Measurements from ENCODE around the gene UBN1.
"Not testable (repeated sequence)": the region's sequence is repeated elsewhere in the genome, so short reads cannot be mapped to it uniquely, and the experiment has no call there.

UBN1 gene

DNA sequence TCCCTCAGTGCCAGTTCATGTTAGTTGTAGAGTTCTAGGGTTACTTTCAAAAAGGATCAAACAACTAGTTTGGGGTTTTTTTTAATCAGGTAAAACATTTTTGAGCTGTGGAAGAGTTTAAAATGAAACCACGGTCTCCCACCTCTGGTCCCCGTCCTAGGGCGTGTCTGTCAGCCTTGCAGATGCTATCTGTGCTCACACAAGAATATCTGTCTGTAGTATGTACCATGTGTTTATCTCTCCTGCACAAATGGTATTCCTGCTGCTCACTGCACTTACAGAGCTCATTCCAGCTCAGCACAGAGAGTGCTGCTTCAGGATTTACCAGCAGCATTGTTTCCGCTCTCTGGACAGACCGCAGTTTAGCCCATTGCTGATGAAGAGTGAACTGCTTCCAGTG lies 38.9 kb downstream of the UBN1 start:
- DNase-seq, result no peak

DNA sequence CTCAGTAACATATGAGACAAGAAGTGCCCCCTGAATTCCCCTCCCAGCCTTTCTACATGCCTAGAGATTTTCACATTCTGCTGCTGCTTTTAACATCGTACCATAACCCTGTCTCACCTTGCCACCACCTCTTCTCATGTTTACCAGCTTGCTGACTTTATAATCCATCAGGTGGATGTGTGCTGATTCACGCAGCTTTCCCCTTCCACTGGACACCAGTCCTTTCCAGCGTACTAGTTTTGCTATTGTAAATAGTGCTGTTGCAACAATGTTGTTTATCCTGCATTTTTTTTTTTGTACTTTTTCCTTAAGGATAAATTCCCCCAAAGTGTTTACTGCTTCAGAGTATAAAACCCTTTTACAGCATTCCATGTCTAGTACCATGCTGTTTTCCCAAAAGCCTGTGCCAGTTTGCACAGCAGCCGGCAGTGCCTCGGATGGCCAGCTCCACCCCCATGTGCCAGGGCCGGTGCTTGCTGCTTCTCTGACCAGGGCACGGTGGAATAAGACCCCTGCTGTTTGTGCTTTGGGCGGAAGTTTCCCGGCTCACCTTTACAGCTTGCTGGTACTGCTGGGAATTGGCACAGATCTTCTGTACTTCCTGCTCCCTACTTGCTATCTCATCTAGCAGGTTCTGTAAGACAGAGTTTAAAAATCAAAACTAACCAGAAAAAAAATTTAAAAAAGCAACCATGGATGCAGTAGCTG lies 41.3 kb downstream of the UBN1 start:
- no peak for DNase-seq

DNA sequence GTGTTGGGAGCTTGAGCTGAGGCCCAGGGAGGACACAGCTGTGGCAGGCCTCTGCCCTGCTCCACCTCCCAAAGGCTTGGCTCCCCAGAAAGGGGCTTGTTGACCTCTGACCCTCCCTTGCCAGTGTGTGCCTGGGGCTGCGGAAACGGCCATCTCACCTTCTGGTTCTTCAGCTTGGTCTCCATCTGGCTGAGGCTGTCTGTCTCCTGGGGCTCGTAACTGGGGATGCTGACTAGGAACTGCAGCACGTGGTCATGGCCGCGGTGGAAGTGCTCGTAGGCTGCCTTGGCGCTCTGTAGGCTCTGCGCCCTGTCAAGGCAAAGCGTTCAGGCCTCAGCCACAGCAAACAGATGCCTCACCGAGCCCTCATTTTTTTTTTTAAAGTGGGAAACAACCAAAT lies 42.7 kb downstream of the UBN1 start:
- DNase-seq, result no peak

DNA sequence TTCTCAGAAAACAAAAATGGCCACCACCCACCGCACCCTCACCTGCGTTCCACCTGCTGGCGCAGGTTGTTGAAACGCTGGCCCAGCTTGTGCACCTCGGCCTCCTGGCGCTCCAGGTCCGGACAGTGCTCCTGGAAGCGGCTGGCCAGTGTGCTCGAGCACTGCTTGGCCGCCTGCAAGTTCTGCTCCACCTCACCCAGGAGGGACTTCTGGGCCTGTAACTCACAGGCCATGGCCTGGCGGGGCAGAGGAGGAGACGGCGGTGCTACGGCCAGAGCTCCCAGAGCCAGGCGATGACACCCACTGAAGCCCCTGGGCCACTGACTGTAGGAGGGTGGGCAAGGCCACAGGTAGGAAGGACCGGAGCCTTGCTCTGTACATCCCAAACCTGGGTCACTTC lies 43.4 kb downstream of the UBN1 start:
- no peak for DNase-seq

DNA sequence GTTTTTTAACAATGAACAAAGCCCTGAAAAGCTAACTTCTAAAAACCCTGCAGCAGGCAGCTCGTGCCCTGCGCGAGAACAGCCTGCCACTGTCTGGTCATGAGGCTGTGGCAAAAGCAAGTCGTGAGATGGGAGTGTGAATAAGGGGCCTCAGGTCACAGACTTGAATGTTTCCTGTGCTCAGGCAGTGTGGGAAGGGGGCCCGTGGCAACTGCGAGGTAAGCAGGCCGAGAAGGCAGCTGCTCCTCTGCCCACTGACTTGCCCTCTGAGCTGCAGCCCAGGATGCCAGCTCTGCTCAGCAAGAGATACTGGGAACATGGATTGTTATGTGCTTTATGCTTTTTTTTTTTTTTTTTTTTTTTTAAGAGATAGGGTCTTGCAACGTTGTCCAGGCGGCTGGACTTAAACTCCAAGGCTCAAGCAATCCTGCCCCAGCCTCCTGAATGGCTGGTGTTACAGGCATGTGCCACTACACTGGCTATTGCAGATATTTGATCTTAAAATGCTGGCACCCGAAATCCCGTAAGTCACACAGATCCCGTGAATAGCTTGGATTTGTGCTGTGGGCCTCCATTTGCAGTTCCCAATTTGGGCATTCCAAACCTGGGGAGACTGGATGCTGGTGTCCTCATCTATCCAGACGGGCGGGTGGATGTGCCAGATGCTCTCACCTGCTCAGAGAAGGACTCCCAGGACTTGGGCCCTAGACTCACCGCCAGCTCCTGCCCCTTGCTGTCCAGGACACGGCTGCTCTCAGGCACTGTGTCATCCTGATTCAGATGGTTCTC lies 44.0 kb downstream of the UBN1 start:
- DNase-seq, result no peak

DNA sequence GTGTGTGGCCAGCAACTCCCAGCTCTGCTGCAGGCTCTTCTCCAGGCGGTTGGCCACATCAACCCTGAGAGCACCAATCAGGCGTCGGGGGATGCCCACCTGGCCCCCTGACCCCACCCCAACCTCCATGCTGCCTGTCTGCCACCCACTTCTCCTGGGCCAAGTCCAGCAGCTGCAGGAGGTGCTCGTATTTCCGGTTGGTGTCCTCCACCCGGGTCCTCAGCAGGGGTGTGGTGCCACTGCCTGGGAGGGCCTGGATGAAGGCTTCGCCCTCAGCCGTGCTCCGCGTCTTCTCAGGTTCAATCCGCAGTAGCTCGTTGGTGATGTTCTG lies 44.6 kb downstream of the UBN1 start:
- DNase-seq, result no peak

DNA sequence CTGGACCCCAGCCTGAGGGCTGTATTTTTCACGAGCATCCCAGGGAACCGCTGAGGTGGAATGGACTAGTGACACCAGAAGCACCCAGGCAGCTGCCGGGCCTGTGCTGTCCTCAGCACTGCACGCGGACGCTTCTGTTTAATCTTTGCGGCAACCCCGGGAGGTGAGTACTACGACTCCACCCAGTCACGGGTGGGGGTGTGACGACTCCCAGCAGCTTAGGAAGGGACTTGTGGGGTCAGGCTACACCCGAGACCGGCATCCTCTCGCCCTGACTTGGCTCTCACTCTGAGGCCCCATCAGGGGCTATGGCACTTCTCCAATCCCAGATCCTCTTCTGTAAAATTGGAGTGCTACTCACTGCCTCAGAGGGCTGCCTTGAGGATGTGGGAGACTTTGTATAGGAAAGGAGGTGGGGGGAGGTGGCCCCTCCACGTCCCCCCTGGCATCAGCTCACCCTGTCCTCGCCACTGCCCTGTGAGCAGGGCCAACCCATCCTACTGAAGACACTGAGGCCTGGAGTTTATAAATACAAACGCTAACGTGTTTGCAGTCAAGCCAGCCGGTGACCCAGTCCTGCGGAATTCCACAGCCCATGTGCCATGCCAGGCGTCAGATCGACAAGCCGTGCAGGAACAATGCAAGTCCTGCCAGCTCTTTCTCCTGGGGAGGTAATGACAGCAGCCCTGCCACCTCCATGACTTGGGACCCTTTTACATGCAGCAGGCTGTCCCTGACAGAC lies 45.3 kb downstream of the UBN1 start:
- no peak for DNase-seq

DNA sequence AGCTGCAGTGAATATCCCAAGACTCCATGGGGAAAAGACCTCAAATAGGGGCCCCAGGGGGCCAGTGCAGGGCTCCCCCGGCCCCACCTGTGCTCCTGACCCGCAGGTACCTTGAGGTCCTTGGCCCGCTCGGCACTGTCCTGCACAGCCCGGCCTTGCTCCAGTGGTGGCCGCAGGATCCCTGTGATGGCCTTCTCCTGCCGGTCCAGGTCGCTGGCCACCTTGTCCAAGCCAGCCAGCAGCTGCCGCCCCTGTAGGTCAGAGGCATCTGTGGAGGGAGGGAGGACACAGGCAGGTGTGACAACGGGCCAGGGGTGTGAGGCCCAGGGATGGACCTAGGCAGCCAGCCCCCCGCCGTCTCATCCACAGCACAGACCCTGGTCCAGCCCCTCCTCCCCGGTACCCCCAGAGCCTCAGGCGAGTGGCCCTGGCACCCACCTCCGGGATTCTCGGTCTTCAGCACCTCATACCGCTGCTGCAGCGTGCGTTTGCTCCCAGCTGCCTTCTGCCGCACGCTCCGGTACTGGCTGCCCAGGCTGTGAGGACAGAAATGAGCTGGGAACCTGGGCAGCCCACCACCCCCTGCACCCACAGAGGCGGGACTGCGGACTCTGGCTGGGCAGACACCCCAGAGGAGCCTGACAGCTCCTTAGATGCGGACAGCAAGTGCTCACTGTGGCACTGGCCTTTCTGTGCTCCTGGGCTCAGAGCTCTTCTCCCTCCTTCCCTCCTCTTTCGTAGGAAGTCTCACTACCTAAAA lies 46.0 kb downstream of the UBN1 start:
- no peak for DNase-seq

DNA sequence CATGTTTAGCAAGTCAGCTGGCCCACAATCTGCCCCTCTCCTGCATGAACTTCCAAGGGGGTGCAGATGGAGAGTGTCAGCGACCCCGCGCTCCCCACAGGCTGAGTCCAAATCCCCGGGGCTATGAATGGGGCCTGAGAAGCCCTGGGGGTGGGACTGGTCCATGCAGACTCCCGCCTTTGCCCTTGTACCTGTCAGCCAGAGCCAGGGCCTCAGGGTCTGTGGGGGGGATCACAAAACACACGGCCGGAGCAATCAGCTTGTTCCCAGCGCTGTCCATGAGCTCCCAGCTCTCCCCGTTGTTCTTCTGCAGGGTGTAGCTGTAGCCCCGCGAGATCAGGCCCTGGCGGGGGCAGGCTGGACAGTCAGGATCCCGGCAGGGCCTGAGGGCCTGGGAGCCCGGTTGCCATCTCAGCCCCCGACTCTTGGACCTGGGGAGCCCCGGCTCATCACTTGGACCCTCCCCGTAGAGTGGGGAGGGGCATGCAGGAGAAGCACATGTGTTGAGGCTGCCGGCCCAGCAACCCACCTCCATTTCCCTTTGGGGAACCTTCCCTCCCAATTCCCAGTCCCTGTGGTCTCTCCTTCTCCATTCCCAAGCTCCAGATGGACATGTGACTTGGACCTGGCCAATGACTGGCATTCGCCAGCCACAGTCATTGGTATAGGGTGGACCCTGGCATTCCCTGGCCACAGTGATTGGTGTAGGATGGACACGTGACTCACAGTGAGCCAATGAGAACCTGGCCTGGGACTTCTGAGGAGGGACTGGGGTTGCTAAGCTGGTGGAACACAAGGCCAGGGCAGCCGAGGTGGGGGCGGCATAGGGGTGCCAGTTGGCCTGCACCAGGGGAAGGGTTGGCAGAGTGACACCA lies 47.2 kb downstream of the UBN1 start:
- no peak for DNase-seq

DNA sequence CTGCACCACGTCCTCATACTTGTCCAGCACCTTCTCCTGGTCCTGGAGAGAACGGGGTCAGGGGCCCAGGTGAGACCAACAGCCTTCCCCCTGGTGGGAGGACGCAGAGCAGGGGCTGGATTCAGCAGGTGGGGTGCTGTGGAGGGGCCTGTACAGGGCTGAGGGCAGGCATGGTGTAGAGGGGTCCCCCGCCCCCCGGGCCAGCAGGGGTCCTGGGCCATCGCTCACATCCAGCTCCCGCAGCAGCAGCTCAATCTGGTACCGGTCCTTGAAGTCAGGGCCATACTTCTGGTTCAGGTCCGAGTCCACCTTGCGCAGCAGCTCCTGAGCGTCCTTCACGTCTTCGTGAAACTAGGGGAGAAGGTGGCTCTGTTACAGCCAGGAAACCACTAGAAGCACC lies 48.1 kb downstream of the UBN1 start:
- no peak for DNase-seq

DNA sequence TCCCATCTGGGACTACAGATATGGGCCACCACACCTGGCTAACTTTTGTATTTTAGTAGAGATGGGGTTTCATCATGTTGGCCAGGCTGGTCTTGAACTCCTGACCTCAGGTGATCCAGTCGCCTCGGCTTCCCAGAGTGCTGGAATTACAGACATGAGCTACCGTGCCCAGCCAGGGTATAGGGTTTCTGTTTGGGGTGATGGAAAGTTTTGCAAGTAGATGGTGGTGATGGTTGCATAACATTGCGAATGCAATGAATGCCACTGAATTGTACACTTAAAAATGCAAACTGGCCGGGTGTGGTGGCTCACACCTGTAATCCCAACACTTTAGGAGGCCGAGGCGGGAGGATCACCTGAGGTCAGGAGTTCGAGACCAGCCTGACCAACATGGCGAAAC lies 49.5 kb downstream of the UBN1 start:
- DNase-seq, result not testable (repeated sequence)

DNA sequence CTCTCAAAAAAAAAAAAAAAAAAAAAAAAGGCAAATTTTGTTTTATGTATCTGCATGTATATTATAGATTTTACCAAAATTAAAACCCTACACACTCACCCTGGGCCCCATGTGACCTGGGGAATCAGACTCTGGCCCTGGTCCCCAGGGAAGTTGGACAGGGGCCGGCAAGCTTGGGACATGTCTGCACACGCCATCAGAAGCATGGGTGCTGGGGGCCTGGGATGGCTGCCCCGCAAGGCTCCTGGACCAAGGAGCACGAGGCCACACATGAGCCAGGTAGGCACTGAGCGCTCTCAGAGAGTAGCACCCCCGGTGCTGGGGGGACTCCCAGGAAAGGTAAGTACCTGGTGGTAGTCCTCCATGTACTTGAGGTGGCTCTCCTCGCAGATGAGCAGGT lies 50.0 kb downstream of the UBN1 start:
- no peak for DNase-seq

DNA sequence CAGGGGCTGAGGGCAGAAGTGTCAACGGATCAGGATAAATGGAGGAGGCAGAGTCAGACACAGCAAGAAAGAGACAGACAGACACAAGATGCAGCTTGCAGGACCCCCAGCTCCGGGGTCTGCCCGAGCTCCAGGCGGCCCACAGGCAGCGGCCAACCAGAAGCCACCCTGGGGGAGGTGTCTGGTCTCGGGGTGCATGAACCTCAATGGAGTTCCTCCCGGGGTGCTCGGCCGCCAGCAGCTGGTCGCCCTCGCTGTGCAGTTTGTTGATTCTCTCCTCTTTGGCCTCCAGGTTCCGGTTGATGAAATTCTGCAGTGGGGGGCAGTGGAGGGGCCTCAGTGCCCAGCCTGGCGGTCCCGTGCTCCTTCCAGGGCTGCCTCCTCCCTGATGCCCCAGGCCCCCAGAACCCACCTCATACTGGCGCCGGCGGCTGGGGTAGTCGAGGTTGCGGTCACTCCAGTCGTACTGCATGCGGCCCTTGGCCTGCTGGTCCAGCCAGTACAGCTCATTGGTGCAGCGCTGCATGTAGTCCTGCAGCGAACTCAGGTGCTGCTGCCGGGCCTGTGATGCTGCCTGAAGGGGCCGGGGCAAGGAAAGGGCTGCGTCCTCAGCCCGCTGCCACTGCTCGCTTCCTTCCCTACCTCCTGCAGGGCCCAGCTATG lies 51.7 kb downstream of the UBN1 start:
- DNase-seq, result no peak

DNA sequence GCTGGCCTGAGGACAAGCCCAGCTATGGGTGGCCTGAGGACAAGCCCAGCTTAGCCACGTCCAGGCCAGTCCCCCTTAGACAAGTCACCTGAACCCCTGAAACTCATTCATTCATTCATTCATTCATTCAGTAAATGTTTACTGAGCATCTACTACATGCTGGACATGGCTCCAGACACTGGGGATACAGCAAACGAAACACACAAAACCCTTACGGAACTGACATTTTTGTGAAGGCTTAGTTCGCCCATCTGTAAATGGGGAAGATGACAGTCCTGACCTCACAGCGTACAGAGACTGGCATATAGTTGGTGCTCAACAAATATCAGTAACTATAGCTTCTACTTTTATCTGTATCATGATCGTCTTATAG lies 52.2 kb downstream of the UBN1 start:
- no peak for DNase-seq

DNA sequence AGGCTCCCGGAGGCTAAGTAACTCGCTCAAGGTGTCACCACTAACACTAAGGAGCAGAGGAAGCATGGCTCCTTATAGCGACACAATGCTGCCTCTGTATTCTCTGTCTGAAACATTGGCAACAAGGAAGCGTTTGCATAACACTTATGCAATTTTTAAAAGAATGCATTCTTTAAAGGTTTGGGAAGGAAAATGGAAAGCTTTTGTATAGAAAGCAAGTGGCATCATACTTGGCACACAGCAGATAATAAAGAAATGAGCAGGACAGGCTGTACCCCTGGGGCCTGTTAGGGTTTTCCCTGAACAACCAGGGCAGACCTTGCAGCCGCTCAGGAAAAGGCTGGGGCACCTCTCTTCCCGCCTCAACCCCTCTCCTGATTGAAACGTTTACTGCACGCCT lies 52.8 kb downstream of the UBN1 start:
- no peak for DNase-seq

DNA sequence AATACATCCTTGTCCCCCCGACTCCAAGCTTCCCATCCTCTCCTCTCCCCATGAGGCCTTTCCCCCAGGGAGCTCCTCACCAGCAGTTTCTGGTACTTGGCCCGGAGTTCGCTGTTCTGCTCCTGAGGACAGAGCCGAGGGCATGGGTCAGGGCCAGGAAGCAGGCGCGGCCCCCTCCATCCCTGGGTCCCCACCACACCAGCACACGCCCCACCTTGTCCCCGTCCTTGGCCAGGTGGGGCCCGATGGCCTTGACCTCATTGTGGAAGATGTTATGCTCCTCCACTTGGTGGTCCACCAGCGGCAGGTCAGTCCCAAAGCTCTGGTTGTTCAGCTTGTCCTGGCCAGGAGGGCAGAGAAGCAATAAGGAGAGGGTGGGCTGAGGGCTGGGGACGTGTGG lies 53.5 kb downstream of the UBN1 start:
- no peak for DNase-seq

DNA sequence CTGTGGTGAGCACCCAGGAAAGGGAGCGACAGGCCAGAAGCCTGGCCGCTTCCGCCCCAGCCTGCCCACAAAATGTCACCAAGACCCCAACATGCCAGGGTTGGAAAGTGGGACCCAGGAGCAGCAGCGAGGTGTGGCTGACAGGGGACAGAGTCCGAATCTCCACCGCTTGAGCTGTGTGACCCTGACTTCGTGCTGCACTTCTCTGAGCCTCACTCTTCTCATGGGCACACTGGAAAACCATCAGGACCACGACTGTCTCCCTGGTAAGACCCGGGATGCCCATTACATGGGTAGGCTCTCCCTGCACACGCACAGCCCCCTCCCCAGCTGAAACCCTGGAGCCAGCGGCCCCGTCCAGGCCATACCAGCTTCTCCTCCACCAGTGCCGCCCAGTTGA lies 54.8 kb downstream of the UBN1 start:
- DNase-seq, result no peak

DNA sequence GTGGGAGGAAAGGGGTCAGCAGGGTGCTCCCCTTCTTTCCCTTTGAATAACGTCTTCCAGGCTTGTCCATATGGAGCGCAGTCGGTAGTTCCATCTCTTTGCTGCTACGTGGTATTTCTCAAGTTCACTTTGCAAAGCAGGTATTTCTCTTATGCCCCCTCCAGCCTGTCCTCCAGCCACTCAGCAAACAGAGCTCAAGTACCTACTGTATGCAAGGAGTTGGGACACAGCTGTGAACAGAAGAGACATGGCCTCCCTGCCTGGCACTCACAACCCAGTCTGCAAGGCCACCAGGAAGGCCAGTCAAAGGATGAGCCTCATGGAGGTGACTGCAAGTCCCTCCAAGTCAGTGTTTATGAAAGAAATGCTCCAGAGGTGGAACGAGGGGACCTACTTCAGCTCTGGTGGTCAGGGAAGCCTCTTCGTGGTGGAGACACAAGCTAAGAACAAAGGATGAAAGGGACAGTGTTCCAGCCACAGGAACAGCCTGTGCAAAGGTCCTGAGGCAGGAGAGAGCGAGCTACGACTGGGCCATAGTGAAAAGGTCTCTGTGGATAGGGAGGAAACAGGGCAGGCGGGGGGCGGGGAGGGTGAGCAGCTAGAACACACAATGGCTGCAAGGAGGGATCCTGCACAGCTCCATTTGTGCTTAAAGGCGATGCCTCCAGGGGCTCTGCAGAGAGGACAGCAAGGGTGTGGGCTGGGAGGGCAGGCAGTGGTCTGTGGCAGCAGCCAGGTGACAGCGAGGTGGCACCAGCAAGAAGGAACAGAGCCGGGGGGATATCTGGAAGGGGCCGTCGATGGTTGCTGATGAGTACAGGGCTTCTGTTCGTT lies 57.0 kb downstream of the UBN1 start:
- DNase-seq, result no peak

DNA sequence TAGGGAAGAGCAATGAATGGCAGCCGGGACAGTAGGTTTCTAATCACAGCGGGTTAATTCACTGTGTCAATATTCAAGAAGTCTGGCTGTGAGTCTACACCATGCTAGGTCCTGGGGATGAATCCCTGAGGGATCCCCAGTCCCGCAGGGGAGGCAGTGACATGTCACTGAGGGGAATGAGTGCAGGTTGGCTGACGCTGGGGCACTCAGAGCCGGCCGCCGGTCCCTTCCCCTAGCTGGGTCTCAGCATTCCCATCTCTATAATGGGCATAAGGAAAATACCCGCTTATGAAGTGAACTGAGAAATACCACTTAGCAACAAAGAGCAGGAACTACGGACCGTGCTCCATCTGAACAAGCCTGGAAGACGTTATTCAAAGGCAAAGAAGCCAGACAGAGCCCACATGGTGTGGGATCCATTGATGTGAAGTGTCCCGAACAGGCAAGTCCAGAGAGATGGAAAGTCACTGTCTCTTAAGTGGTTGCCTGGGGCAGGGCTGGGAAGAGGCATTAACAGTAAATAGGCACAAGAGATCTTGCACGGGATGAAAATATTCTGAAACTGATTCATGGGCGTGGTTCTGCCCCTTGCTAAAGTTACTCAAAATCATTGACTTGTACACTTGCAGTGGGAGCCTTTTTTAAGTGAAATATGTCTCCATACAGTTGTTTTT lies 57.8 kb downstream of the UBN1 start:
- DNase-seq, result no peak

DNA sequence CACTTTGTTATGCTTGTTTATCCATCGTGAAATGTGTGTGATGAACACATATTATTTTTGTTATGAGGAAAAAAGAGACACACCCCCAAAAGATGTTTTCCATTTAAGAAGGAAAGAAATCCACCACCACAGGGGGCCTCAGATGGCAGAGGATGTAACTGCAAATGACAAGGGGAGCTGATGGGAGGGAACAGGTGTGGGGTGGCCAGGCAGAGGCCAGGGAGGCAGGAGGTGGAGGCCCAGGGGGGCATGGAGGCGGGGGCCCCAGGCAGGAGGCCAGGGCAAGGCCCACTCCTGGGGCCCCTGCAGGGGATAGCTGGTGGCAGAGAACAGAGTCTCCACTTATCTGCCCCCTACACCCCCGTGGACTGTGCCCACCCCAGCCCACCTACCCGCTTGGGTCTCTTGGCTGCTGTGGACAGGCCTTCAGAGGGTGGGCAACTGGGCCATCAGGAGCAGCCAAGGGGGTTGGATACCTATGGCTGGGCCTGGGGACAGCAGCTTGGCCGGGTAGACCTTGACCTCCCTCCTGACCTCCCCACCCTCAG lies 61.6 kb downstream of the UBN1 start:
- DNase-seq, result no peak
